ENCODE data around the gene CEACAM8.
"Not testable (repeated sequence)": the region's sequence is repeated elsewhere in the genome, so short reads cannot be mapped to it uniquely, and the experiment has no call there.

The CEACAM8 gene

DNA sequence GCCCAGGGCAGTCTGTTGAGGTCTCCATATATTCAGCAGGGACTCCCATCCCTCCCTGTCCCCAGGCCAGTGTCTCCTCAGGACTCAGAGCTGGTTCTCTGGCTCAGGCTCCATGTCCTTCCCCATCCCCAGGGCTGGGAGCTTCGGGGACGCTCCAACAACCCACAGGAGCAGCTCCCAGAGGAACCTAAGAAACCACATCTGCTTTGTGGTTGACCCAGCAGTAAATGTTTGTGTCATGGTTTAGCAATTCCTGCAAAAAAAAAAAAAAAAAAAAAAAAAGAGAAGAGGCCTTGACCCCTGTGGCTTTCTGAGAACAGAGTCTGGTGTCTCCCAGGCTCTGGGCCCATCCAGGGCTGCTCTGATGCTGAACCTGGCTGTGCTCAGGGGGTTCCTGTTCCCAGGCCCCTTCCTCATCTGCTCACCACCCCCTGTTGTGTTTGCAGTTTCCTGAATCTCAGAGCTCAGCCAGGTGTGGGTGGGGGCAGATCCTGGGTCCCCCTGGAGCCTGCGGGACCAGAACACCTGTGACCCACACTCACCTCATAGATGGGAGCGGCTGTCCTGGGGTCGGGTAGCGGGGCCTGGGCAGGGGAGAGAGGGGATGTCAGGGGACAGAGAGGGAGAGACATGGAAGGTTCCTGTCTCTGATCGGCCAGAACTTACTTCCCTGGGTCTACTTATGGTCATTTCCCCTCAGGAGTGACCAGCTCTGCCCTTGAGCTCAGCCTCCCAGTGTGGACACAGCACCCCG, 41.3 kb downstream of the CEACAM8 start:
- Histone ChIP-seq H3K4me3 (ENCODE audit: low read depth in 1 of 2, low read length in 1 of 2) (peak overlapping the region; percentile 35 to 58), H3K4me1 (ENCODE audit: control insufficient read depth in 1 of 2, insufficient read depth in 1 of 2, low read depth in 1 of 2, low read length in 1 of 2) (peaks cover 53 to 56% of the 10 kb centered on the region in 2 experiments), H3K36me3 (no peaks in the 10 kb centered on the region), H3K27ac (peak overlapping the region; percentile 81), H3K27me3 (no peaks in the 10 kb centered on the region), H3K9me3 (no peaks in the 10 kb centered on the region)
- TF ChIP-seq, protein P1, sequence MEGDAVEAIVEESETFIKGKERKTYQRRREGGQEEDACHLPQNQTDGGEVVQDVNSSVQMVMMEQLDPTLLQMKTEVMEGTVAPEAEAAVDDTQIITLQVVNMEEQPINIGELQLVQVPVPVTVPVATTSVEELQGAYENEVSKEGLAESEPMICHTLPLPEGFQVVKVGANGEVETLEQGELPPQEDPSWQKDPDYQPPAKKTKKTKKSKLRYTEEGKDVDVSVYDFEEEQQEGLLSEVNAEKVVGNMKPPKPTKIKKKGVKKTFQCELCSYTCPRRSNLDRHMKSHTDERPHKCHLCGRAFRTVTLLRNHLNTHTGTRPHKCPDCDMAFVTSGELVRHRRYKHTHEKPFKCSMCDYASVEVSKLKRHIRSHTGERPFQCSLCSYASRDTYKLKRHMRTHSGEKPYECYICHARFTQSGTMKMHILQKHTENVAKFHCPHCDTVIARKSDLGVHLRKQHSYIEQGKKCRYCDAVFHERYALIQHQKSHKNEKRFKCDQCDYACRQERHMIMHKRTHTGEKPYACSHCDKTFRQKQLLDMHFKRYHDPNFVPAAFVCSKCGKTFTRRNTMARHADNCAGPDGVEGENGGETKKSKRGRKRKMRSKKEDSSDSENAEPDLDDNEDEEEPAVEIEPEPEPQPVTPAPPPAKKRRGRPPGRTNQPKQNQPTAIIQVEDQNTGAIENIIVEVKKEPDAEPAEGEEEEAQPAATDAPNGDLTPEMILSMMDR (IDR thresholded peaks at IDR 0.05), result no peak

GRCh38 chr19:42552086-42553065, 42.3 kb downstream of the CEACAM8 start:
- Histone ChIP-seq H3K27ac (peak overlapping the region; percentile 81), H3K27me3 (peaks cover 4% of the 10 kb centered on the region), H3K36me3 (no peaks in the 10 kb centered on the region), H3K4me1 (ENCODE audit: control insufficient read depth in 1 of 2, insufficient read depth in 1 of 2, low read depth in 1 of 2, low read length in 1 of 2) (peaks cover 53 to 56% of the 10 kb centered on the region in 2 experiments), H3K4me3 (ENCODE audit: low read depth in 1 of 2, low read length in 1 of 2) (peak overlapping the region; percentile 35 to 58), H3K9me3 (no peaks in the 10 kb centered on the region)
- TF ChIP-seq, protein P1 (IDR thresholded peaks at IDR 0.05), result no peak

GRCh38 chr19:42550521-42550920, 44.2 kb downstream of the CEACAM8 start:
- not testable (repeated sequence) for H3K27ac ChIP-seq; H3K27me3 ChIP-seq; H3K9me3 ChIP-seq; H3K36me3 ChIP-seq; H3K4me3 ChIP-seq (ENCODE audit: low read depth in 1 of 2, low read length in 1 of 2)
- H3K4me1 ChIP-seq (ENCODE audit: control insufficient read depth in 1 of 2, insufficient read depth in 1 of 2, low read depth in 1 of 2, low read length in 1 of 2), result peaks cover 39 to 40% of the 10 kb centered on the region in 2 experiments

DNA sequence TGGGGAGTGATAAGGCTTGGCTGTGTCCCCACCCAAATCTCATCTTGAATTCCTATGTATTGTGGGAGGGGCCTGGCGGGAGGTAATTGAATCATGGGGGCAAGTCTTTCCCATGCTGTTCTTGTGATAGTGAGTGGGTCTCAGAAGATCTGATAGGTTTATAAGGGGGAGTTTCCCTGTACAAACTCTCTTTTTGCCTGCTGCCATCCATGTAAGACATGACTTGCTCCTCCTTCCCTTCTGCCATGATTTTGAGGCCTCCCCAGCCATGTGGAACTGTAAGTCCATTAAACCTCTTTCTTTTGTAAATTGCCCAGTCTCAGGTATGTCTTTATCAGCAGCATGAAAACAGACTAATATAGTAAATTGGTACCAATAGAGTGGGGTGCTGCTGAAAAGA, 45.7 kb downstream of the CEACAM8 start:
- H3K36me3 ChIP-seq; H3K9me3 ChIP-seq; H3K4me3 ChIP-seq (ENCODE audit: low read depth in 1 of 2, low read length in 1 of 2); H3K27me3 ChIP-seq; H3K27ac ChIP-seq: not testable (repeated sequence)
- peaks cover 25 to 26% of the 10 kb centered on the region in 2 experiments for H3K4me1 ChIP-seq (ENCODE audit: control insufficient read depth in 1 of 2, insufficient read depth in 1 of 2, low read depth in 1 of 2, low read length in 1 of 2)

DNA sequence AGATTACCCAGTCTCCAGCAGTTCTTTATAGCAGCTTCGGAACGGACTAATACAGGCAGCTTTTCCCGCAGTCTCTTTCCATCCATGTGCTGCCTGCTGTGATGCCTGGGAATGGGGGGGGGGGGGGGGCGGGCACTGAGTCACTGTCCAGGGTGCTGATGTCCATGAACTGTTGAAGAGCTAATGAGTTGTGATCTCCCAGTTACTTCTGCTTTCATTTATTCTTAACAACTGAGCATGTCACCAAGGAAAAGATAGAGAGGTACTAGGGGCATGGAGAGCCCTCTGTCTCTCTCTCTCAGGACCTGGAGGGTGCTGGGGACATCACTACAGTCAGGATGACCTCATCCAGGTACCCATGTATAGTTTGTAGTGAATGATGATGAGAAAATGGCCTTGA, 46.2 kb downstream of the CEACAM8 start:
- H3K9me3 ChIP-seq, result no peaks in the 10 kb centered on the region
- H3K27me3 ChIP-seq, result peaks cover 8% of the 10 kb centered on the region
- H3K27ac ChIP-seq, result no peak overlapping the region
- H3K4me3 ChIP-seq (ENCODE audit: low read depth in 1 of 2, low read length in 1 of 2), result no peak overlapping the region
- peaks cover 20% of the 10 kb centered on the region in 2 experiments for H3K4me1 ChIP-seq (ENCODE audit: control insufficient read depth in 1 of 2, insufficient read depth in 1 of 2, low read depth in 1 of 2, low read length in 1 of 2)
- TF ChIP-seq, protein P1 (IDR thresholded peaks at IDR 0.05), result no peak
- H3K36me3 ChIP-seq, result no peaks in the 10 kb centered on the region

DNA sequence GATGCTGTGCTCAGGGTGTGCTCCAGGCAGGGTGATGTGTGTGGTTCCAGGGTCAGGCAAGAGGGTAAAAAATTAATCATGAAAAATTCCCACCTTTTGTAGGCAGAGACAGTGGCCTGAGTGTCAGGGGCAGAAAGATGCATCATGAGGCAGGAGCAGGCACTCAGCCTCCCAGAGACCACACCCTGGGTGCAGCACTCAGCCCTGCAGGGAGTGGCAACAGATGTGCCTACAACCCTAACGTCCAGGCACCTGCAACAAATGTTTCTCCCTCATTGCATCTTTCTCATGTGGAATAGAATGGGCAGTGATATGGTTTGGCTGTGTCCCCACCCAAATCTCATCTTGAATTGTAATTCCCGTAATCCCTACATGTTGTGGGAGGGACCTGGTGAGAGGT, 46.8 kb downstream of the CEACAM8 start:
- peaks cover 14% of the 10 kb centered on the region in 2 experiments for H3K4me1 ChIP-seq (ENCODE audit: control insufficient read depth in 1 of 2, insufficient read depth in 1 of 2, low read depth in 1 of 2, low read length in 1 of 2)
- peaks cover 8% of the 10 kb centered on the region for H3K27me3 ChIP-seq
- H3K4me3 ChIP-seq (ENCODE audit: low read depth in 1 of 2, low read length in 1 of 2), result no peak overlapping the region
- TF ChIP-seq, protein P1 (IDR thresholded peaks at IDR 0.05), result no peak
- H3K36me3 ChIP-seq, result no peaks in the 10 kb centered on the region
- no peak overlapping the region for H3K27ac ChIP-seq
- H3K9me3 ChIP-seq, result no peaks in the 10 kb centered on the region
